K562 (cell line): ENCODE results near the gene KLC1.

Experiments used
- EZH2 ChIP-seq: IDR thresholded peaks from 2 replicates; pipeline ENCODE4 v1.6.1; 2012; ENCODE audit warnings: low read depth, mild to moderate bottlenecking, inconsistent platforms, low read length, borderline replicate concordance
- GATAD2B ChIP-seq: fragments of 450-650 bp; IDR thresholded peaks from 2 replicates; pipeline ENCODE4 v1.6.1; 2017; ENCODE audit warnings: mild to moderate bottlenecking, borderline replicate concordance
- LEF1 ChIP-seq: fragments of 450-650 bp; IDR thresholded peaks from 2 replicates; pipeline ENCODE4 v1.6.1; 2016; ENCODE audit warnings: mild to moderate bottlenecking
- PCBP1 ChIP-seq: fragments of 200-400 bp; formaldehyde crosslinking; IDR thresholded peaks from 2 replicates; pipeline ENCODE4 v1.6.1; 2018; ENCODE audit warnings: mild to moderate bottlenecking, low read depth, low read length; ENCODE audit not compliant: poor library complexity, severe bottlenecking
- TF ChIP-seq, protein P1 (sequence below), 3 experiments: IDR thresholded peaks in 2 of 3; conservative IDR thresholded peaks in 1 of 3; 2 replicates each; pipeline ENCODE4 v1.5.1; 2011 to 2012; ENCODE audit warnings: low read length in 3 of 3, mild to moderate bottlenecking in 3 of 3, control low read depth in 2 of 3, improper control_type of control experiment in 1 of 3, inconsistent platforms in 1 of 3, low read depth in 1 of 3, mixed read lengths in 1 of 3, moderate library complexity in 1 of 3; ENCODE audit not compliant: insufficient read depth in 2 of 3

DNA sequence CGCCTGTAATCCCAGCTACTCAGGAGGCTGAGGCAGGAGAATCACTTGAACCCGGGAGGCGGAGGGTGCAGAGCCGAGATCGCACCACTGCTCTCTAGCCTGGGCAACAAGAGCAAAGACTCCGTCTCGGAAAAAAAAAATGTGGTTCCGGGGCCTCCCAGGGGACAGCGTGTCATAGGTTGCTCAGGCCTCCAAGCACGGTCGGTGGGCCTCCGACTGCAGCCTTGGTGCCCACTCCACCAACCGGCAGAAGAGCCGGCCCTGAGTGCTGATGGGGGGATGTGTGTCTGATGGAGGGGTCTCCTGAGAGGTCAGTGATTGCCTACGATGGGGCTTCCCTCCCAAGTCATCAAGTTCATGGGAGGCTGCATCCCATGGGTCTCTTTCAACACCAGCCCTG is 102.5 kb downstream of the KLC1 start:
- TF ChIP-seq EZH2 (no peak), PCBP1 (no peak), GATAD2B (no peak), LEF1 (no peak)
- TF ChIP-seq, protein P1, sequence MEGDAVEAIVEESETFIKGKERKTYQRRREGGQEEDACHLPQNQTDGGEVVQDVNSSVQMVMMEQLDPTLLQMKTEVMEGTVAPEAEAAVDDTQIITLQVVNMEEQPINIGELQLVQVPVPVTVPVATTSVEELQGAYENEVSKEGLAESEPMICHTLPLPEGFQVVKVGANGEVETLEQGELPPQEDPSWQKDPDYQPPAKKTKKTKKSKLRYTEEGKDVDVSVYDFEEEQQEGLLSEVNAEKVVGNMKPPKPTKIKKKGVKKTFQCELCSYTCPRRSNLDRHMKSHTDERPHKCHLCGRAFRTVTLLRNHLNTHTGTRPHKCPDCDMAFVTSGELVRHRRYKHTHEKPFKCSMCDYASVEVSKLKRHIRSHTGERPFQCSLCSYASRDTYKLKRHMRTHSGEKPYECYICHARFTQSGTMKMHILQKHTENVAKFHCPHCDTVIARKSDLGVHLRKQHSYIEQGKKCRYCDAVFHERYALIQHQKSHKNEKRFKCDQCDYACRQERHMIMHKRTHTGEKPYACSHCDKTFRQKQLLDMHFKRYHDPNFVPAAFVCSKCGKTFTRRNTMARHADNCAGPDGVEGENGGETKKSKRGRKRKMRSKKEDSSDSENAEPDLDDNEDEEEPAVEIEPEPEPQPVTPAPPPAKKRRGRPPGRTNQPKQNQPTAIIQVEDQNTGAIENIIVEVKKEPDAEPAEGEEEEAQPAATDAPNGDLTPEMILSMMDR (IDR thresholded peaks at IDR 0.05 in 2 of 3, conservative IDR thresholded peaks at IDR 0.05 in 1 of 3; ENCODE audit: insufficient read depth in 2 of 3, low read depth in 1 of 3, low read length in 3 of 3): no peak
